Adrenal gland (tissue), 12 donors: Measurements from ENCODE around the gene PCSK9. TPM values are rescaled to one million over a fixed set of nuclear protein-coding genes. Genes with fewer than 3 reads are reported as not detected.

Experiments used
- DNase-seq, 7 donors: peaks; one replicate each; pipeline ENCODE4 v3.0.0-alpha.2; 2019 to 2020
- H3K27ac ChIP-seq, 5 donors: fragments of 200-600 bp; sonication (generic) in 4 of 5; 1 replicate in 3 of 5; 2 replicates in 2 of 5; pipeline versions ENCODE4 v1.5.1 to v1.8.0; 2016 to 2020; ENCODE audit warnings: mild to moderate bottlenecking in 1 of 5
- H3K27me3 ChIP-seq: fragments of 200-600 bp; 2 replicates; pipeline ENCODE4 v1.8.0; 2021
- H3K36me3 ChIP-seq, 2 donors: fragments of 200-600 bp; replicated peaks in 1 of 2; 1 replicate in 1 of 2; 2 replicates in 1 of 2; pipeline versions ENCODE4 v1.5.1 to v1.8.0; 2018 to 2022
- H3K4me1 ChIP-seq, 2 donors: fragments of 200-600 bp; replicated peaks in 1 of 2; 1 replicate in 1 of 2; 2 replicates in 1 of 2; pipeline versions ENCODE4 v1.5.1 to v1.8.0; 2018 to 2021
- H3K4me3 ChIP-seq, 4 donors: fragments of 200-600 bp; sonication (generic) in 3 of 4; one replicate each; pipeline ENCODE4 v1.5.1; 2016 to 2018
- H3K9me3 ChIP-seq, 3 donors: fragments of 200-600 bp; sonication (generic) in 1 of 3; replicated peaks in 1 of 3; 1 replicate in 2 of 3; 2 replicates in 1 of 3; pipeline versions ENCODE4 v1.5.1 to v1.8.0; 2016 to 2021
- CTCF ChIP-seq, 6 experiments: fragments of 450-650 bp in 4 of 6; fragments of 200-600 bp in 2 of 6; sonication (generic) in 1 of 6; IDR thresholded peaks; 1 replicate in 5 of 6; 2 replicates in 1 of 6; pipeline versions ENCODE4 v1.5.1 to v1.8.0; 2016 to 2021; ENCODE audit warnings: antibody characterized with exemption in 6 of 6, mild to moderate bottlenecking in 2 of 6, moderate library complexity in 1 of 6
- POLR2A ChIP-seq, 2 donors: fragments of 450-650 bp; IDR thresholded peaks; one replicate each; pipeline ENCODE4 v1.6.1; 2017; ENCODE audit warnings: antibody characterized with exemption in 2 of 2, mild to moderate bottlenecking in 2 of 2, moderate library complexity in 1 of 2
- WGBS, 4 donors: extraction: QIAGEN DNeasy Blood & Tissue Kit in 2 of 4; methylation state at CpG; one replicate each; pipeline versions ENCODE4 v1.1.5 to v1.1.7; 2013 to 2017; 5-methylcytosine and 5-hydroxymethylcytosine counted together
- intact Hi-C, 2 donors: fragments of 100-400 bp; cut with DNase I; formaldehyde crosslinking; loops; one replicate each; pipeline versions ENCODE4 v1.14.1 to v1.15.0; 2022 to 2023
- polyA plus RNA-seq, 3 donors: library from polyadenylated mRNA; stranded (reverse); fragments of 200-250 nt in 2 of 3; fragments of 350-450 nt in 1 of 3; fragmentation: Illumina TruSeq in 1 of 3; extraction: RNeasy Lipid Tissue Mini Kit (QIAGEN cat#74804) in 1 of 3; gene quantifications; one replicate each; pipeline ENCODE4 v1.2.3, GENCODE V29; 2013 to 2014
- total RNA-seq, 9 donors: library from RNA; depleted of rRNA in 4 of 9; stranded (reverse); fragments of >200 nt in 4 of 9; fragments of 120-200 nt in 1 of 9; fragmentation: NEBNext Ultra II Directional in 1 of 9; extraction: Animal tissue kit (Norgen Biotek cat#: 25700) in 1 of 9; gene quantifications; one replicate each; pipeline versions ENCODE4 v1.1.0 to v1.2.4, GENCODE V29; 2013 to 2023
- donor health status: healthy with polysubstance abuse.
- donor health status: Bipolar disorder and iron deficiency.
- donor health status: DM: yes; HTN: yes; CAD: no.
- donor health status: DM: no; HTN: no; CAD: no.
- donor health status: DM: no; HTN: no; CAD: no.
- donor health status: DM: yes; HTN: yes; CAD: no.

The PCSK9 gene
- total and polyA plus RNA-seq, 12 donors: 0.10 to 1.4 (median 0.30) TPM; not detected in 1

GRCh38 chr1:55049914-55050278 is 10.5 kb downstream of the PCSK9 start:
- no peak for TF ChIP-seq POLR2A (IDR thresholded peaks at IDR 0.05)
- TF ChIP-seq CTCF (IDR thresholded peaks at IDR 0.05): no peak
- Histone ChIP-seq H3K27me3 (no peaks in the 10 kb centered on the region), H3K4me1 (peaks cover 0 to 12% of the 10 kb centered on the region in 2 donors), H3K36me3 (no peaks in the 10 kb centered on the region), H3K9me3 (no peaks in the 10 kb centered on the region), H3K27ac (no peak overlapping the region), H3K4me3 (no peak overlapping the region)
- 18 to 29% (median 23%) methylated on average over 4 to 8 of the region's 9 CpGs; no CpG with 5 or more reads in 1 of the 4 donors for WGBS, 4 donors
- intact Hi-C loops: no loop called here
- peak; percentile 64 to 93 (median 89) for DNase-seq

DNA sequence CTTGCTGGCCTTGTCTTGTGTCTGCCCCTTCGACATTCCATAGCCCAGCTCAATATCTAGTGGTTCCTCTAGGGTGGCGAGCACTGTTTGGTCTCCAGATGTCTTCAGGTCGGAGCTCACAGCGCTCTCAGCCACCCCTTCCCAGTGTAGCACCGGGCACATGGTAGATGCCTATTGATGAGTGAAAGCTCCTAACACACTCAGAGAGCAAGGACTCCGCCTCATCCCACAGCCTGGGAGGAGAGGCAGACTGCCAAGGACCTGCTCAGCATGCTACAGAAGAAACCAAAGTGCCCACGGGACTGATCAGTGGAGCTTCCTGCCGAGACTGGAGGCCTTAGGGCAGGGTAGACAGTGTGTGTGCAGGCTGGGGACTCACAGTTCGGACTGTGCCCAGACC is 10.9 kb downstream of the PCSK9 start:
- no peak for TF ChIP-seq CTCF (IDR thresholded peaks at IDR 0.05)
- TF ChIP-seq POLR2A (IDR thresholded peaks at IDR 0.05): no peak
- intact Hi-C loops: no loop called here
- Histone ChIP-seq H3K4me3 (no peak overlapping the region), H3K36me3 (no peaks in the 10 kb centered on the region), H3K4me1 (peaks cover 0 to 12% of the 10 kb centered on the region in 2 donors), H3K9me3 (no peaks in the 10 kb centered on the region), H3K27me3 (no peaks in the 10 kb centered on the region), H3K27ac (no peak overlapping the region)
- peak in 6 of 7 donors; percentile 55 to 70 (median 66) for DNase-seq
- 56 to 69% (median 61%) methylated on average over 5 to 9 of the region's 9 CpGs for WGBS, 4 donors

GRCh38 chr1:55051169-55051568 is 11.8 kb downstream of the PCSK9 start:
- no peaks in the 10 kb centered on the region for H3K27me3 ChIP-seq
- H3K27ac ChIP-seq: no peak overlapping the region
- WGBS, 4 donors: 79 to 100% (median 94%) methylated on average over 2 to 5 of the region's 5 CpGs
- TF ChIP-seq POLR2A (IDR thresholded peaks at IDR 0.05) (no peak), CTCF (IDR thresholded peaks at IDR 0.05) (no peak)
- H3K4me3 ChIP-seq: no peak overlapping the region
- intact Hi-C loops: no loop called here
- no peaks in the 10 kb centered on the region for H3K9me3 ChIP-seq
- H3K4me1 ChIP-seq: peaks cover 0 to 12% of the 10 kb centered on the region in 2 donors
- DNase-seq: no peak
- no peaks in the 10 kb centered on the region for H3K36me3 ChIP-seq

DNA sequence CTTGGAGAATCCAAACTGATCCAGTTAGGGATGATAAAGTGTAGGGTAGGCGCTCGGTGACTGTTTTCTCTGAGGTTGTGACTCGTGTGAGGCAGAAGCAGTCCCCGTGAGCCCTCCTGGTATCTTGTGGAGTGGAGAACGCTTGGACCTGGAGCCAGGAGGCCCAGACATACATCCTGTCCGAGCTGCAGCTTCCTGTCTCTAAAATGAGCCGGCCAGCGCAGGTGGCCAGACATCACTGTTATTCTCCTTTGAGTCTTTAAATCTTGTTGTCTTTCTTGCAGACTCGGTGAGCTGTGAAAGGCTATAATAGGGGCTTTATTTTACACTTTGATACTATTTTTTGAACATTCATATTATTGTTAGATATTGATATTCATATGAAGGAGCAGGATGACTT is 12.3 kb downstream of the PCSK9 start:
- DNase-seq: peak in 1 of 7 donors; percentile 0
- intact Hi-C loops: no loop called here
- no peak for TF ChIP-seq CTCF (IDR thresholded peaks at IDR 0.05)
- TF ChIP-seq POLR2A (IDR thresholded peaks at IDR 0.05): no peak
- 72 to 83% (median 75%) methylated on average over 9 of the region's 9 CpGs for WGBS, 4 donors
- H3K4me3 ChIP-seq: no peak overlapping the region
- H3K27me3 ChIP-seq: no peaks in the 10 kb centered on the region
- H3K27ac ChIP-seq: no peak overlapping the region
- H3K9me3 ChIP-seq: no peaks in the 10 kb centered on the region
- no peaks in the 10 kb centered on the region for H3K36me3 ChIP-seq
- peaks cover 0 to 12% of the 10 kb centered on the region in 2 donors for H3K4me1 ChIP-seq
